Neural progenitor cell (in vitro differentiated cells): ENCODE results near the gene RAD23B. TPM values are rescaled to one million over a fixed set of nuclear protein-coding genes. Genes with fewer than 3 reads are reported as not detected.

Source experiments
- DNase-seq: peaks from one replicate; pipeline ENCODE4 v3.0.0-alpha.2; 2016; ENCODE audit warnings: low spot score
- H2AFZ ChIP-seq: fragments of 200-600 bp; sonication (generic); replicated peaks from 2 replicates; pipeline ENCODE4 v1.6.1; 2016; ENCODE audit warnings: antibody characterized with exemption
- H3F3A ChIP-seq: fragments of 200-600 bp; sonication (generic); 2 replicates; pipeline ENCODE4 v1.6.1; 2016; ENCODE audit warnings: antibody characterized with exemption, low read depth
- H3K27ac ChIP-seq: fragments of 200-600 bp; sonication (generic); 2 replicates; pipeline ENCODE4 v1.5.1; 2016; ENCODE audit warnings: mild to moderate bottlenecking
- H3K27me3 ChIP-seq: fragments of 200-600 bp; sonication (generic); 2 replicates; pipeline ENCODE4 v1.6.1; 2016; ENCODE audit warnings: mild to moderate bottlenecking, moderate library complexity
- H3K36me3 ChIP-seq: fragments of 200-600 bp; sonication (generic); 2 replicates; pipeline ENCODE4 v1.5.1; 2016
- H3K4me1 ChIP-seq: fragments of 200-600 bp; sonication (generic); 2 replicates; pipeline ENCODE4 v1.6.1; 2016; ENCODE audit warnings: mixed run types
- H3K4me2 ChIP-seq: fragments of 200-600 bp; sonication (generic); 2 replicates; pipeline ENCODE4 v1.6.1; 2016
- H3K4me3 ChIP-seq: fragments of 200-600 bp; sonication (generic); 2 replicates; pipeline ENCODE4 v1.5.1; 2016
- H3K79me2 ChIP-seq: fragments of 200-600 bp; sonication (generic); 2 replicates; pipeline ENCODE4 v1.6.1; 2016; ENCODE audit warnings: low read depth
- H3K9ac ChIP-seq: fragments of 200-600 bp; sonication (generic); 2 replicates; pipeline ENCODE4 v1.6.1; 2016
- H3K9me3 ChIP-seq: fragments of 200-600 bp; sonication (generic); 2 replicates; pipeline ENCODE4 v1.5.1; 2016; ENCODE audit warnings: low read depth
- H4K20me1 ChIP-seq: fragments of 200-600 bp; sonication (generic); 2 replicates; pipeline ENCODE4 v1.6.1; 2016; ENCODE audit warnings: low read depth
- H3K27ac Mint-ChIP-seq: 3 replicates; pipeline ENCODE4 v1.8.0; 2021; ENCODE audit warnings: mixed read lengths
- H3K27me3 Mint-ChIP-seq: 2 replicates; pipeline ENCODE4 v1.8.0; 2022; ENCODE audit warnings: low read depth, mild to moderate bottlenecking, inconsistent platforms, moderate library complexity, mixed read lengths; ENCODE audit not compliant: insufficient read depth
- H3K36me3 Mint-ChIP-seq: 3 replicates; pipeline ENCODE4 v1.8.0; 2021; ENCODE audit warnings: mixed read lengths
- H3K4me1 Mint-ChIP-seq: 3 replicates; pipeline ENCODE4 v1.8.0; 2021; ENCODE audit warnings: mixed read lengths
- H3K4me3 Mint-ChIP-seq: 3 replicates; pipeline ENCODE4 v1.8.0; 2021; ENCODE audit warnings: mild to moderate bottlenecking, moderate library complexity, mixed read lengths
- H3K9me3 Mint-ChIP-seq: 3 replicates; pipeline ENCODE4 v1.8.0; 2020; ENCODE audit warnings: mixed read lengths
- EZH2 ChIP-seq: fragments of 200-600 bp; sonication (generic); IDR thresholded peaks from 2 replicates; pipeline ENCODE4 v1.6.1; 2017; ENCODE audit warnings: antibody characterized with exemption, mild to moderate bottlenecking, moderate library complexity
- EZH2phosphoT487 ChIP-seq: fragments of 200-600 bp; sonication (generic); IDR thresholded peaks from 2 replicates; pipeline ENCODE4 v1.6.1; 2017; ENCODE audit warnings: antibody characterized with exemption
- total RNA-seq: library from RNA; depleted of rRNA; stranded (reverse); fragments of >200 nt; gene quantifications from 2 replicates; pipeline ENCODE4 v1.2.3, GENCODE V29; 2015; ENCODE audit warnings: low replicate concordance
- TF ChIP-seq, protein P1 (sequence below): fragments of 200-600 bp; sonication (generic); IDR thresholded peaks from 2 replicates; pipeline ENCODE4 v1.5.1; 2017; ENCODE audit warnings: antibody characterized with exemption, mild to moderate bottlenecking

Gene RAD23B
- total RNA-seq, 1 donor from 2014 or later = 178 TPM

- Mint-ChIP-seq H3K4me3 (no peak overlapping the region), H3K27me3 (peaks cover 3% of the 10 kb centered on the region), H3K36me3 (no peaks in the 10 kb centered on the region), H3K27ac (peak overlapping the region; percentile 67), H3K9me3 (peaks cover 2% of the 10 kb centered on the region), H3K4me1 (peaks cover 18% of the 10 kb centered on the region)
- Histone ChIP-seq H2AFZ (no peak overlapping the region), H3K36me3 (no peaks in the 10 kb centered on the region), H3K4me1 (peaks cover 9% of the 10 kb centered on the region), H3K4me3 (no peak overlapping the region), H3K27ac (no peak overlapping the region), H3F3A (no peaks in the 10 kb centered on the region), H3K4me2 (no peak overlapping the region), H3K9me3 (no peaks in the 10 kb centered on the region), H3K79me2 (no peaks in the 10 kb centered on the region), H4K20me1 (no peaks in the 10 kb centered on the region), H3K9ac (no peak overlapping the region), H3K27me3 (no peaks in the 10 kb centered on the region)
- DNase-seq = no peak
- TF ChIP-seq EZH2 (no peak), EZH2phosphoT487 (no peak)
- TF ChIP-seq, protein P1, sequence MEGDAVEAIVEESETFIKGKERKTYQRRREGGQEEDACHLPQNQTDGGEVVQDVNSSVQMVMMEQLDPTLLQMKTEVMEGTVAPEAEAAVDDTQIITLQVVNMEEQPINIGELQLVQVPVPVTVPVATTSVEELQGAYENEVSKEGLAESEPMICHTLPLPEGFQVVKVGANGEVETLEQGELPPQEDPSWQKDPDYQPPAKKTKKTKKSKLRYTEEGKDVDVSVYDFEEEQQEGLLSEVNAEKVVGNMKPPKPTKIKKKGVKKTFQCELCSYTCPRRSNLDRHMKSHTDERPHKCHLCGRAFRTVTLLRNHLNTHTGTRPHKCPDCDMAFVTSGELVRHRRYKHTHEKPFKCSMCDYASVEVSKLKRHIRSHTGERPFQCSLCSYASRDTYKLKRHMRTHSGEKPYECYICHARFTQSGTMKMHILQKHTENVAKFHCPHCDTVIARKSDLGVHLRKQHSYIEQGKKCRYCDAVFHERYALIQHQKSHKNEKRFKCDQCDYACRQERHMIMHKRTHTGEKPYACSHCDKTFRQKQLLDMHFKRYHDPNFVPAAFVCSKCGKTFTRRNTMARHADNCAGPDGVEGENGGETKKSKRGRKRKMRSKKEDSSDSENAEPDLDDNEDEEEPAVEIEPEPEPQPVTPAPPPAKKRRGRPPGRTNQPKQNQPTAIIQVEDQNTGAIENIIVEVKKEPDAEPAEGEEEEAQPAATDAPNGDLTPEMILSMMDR = no peak
Observed at GRCh38 chr9:107360098-107360497, 77.0 kb downstream of the RAD23B start.

GRCh38 chr9:107361816-107362215 is 78.7 kb downstream of the RAD23B start:
- H3K79me2 ChIP-seq = no peaks in the 10 kb centered on the region
- no peak overlapping the region for H3K4me2 ChIP-seq
- no peaks in the 10 kb centered on the region for H3K36me3 Mint-ChIP-seq
- DNase-seq = no peak
- peak overlapping the region; percentile 30 for H3K27ac Mint-ChIP-seq
- H3K4me3 ChIP-seq = no peak overlapping the region
- H3K9me3 Mint-ChIP-seq = no peaks in the 10 kb centered on the region
- peaks cover 4% of the 10 kb centered on the region for H3K27me3 Mint-ChIP-seq
- H3K27me3 ChIP-seq = no peaks in the 10 kb centered on the region
- H3K27ac ChIP-seq = no peak overlapping the region
- H3F3A ChIP-seq = no peaks in the 10 kb centered on the region
- TF ChIP-seq, protein P1 = no peak
- no peak for TF ChIP-seq EZH2
- TF ChIP-seq EZH2phosphoT487 = no peak
- peaks cover 9% of the 10 kb centered on the region for H3K4me1 ChIP-seq
- H3K9me3 ChIP-seq = no peaks in the 10 kb centered on the region
- no peak overlapping the region for H2AFZ ChIP-seq
- no peaks in the 10 kb centered on the region for H3K36me3 ChIP-seq
- H3K4me3 Mint-ChIP-seq = no peak overlapping the region
- H3K4me1 Mint-ChIP-seq = peaks cover 18% of the 10 kb centered on the region
- no peaks in the 10 kb centered on the region for H4K20me1 ChIP-seq
- no peak overlapping the region for H3K9ac ChIP-seq

DNA sequence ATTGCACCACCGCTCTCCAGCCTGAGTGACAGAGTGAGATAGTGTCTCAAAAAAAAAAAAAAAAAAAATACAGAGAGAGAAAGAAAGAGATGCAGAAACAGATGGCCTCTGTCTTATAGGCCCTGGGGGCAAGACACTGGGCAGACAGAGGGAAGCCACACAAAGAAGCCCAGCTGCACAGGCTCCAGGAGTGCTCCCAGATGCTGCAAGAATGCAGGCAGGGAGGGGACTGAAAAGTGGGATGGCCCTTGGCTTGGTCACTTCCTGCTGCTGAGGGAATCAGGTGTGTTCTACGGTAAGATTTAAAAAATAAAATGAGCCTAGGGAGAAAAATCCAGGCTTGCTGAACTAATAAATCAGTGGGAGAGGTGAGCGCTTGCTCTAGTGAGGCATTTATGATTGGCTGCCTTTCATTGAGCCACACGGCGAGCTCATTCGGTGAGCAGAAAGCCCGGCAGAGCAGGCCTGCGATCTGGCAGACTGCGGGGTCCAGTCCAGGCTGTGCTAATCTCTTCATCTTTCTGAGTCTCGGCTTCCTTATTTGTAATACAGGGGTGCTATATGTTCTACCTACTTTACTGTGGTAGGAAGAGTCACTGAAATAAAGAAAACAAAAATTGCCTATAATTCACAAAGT is 80.6 kb downstream of the RAD23B start:
- H3K27me3 ChIP-seq = no peaks in the 10 kb centered on the region
- TF ChIP-seq, protein P1 = no peak
- TF ChIP-seq EZH2phosphoT487 (no peak), EZH2 (no peak)
- H3K36me3 ChIP-seq = no peaks in the 10 kb centered on the region
- no peak overlapping the region for H3K27ac ChIP-seq
- H3K4me3 ChIP-seq = no peak overlapping the region
- no peaks in the 10 kb centered on the region for H3F3A ChIP-seq
- no peaks in the 10 kb centered on the region for H4K20me1 ChIP-seq
- H3K4me1 Mint-ChIP-seq = peaks cover 30% of the 10 kb centered on the region
- H3K4me2 ChIP-seq = no peak overlapping the region
- H2AFZ ChIP-seq = peak overlapping the region; percentile 84
- no peak overlapping the region for H3K4me3 Mint-ChIP-seq
- H3K27ac Mint-ChIP-seq = peak overlapping the region; percentile 96
- no peaks in the 10 kb centered on the region for H3K9me3 Mint-ChIP-seq
- no peaks in the 10 kb centered on the region for H3K79me2 ChIP-seq
- H3K4me1 ChIP-seq = peaks cover 15% of the 10 kb centered on the region
- peak; percentile 59 for DNase-seq
- peaks cover 7% of the 10 kb centered on the region for H3K27me3 Mint-ChIP-seq
- H3K36me3 Mint-ChIP-seq = no peaks in the 10 kb centered on the region
- no peak overlapping the region for H3K9ac ChIP-seq
- H3K9me3 ChIP-seq = no peaks in the 10 kb centered on the region
